Esophagus muscularis mucosa (tissue), 4 donors: ENCODE measurements around the gene APP. TPM values are rescaled to one million over a fixed set of nuclear protein-coding genes. Genes with fewer than 3 reads are reported as not detected.
A peak's percentile ranks its signal among the peaks of the same experiment; 100 is the strongest.

Source experiments
- DNase-seq: peaks from one replicate; pipeline ENCODE4 v3.0.0-alpha.2; 2017; ENCODE audit errors: extremely low spot score
- H3K27ac ChIP-seq, 4 donors: fragments of 200-600 bp; sonication (generic); replicated peaks in 1 of 4; 1 replicate in 3 of 4; 2 replicates in 1 of 4; pipeline ENCODE4 v1.5.1; 2016 to 2019; ENCODE audit warnings: mild to moderate bottlenecking in 1 of 4
- H3K27me3 ChIP-seq, 4 donors: fragments of 200-600 bp; sonication (generic); one replicate each; pipeline versions ENCODE4 v1.5.1 to v1.6.0; 2016 to 2019
- H3K36me3 ChIP-seq, 4 donors: fragments of 200-600 bp; sonication (generic); one replicate each; pipeline ENCODE4 v1.5.1; 2016 to 2019
- H3K4me1 ChIP-seq, 4 donors: fragments of 200-600 bp; sonication (generic); one replicate each; pipeline ENCODE4 v1.5.1; 2016 to 2019
- H3K4me3 ChIP-seq, 4 donors: fragments of 200-600 bp; sonication (generic); 1 replicate in 2 of 4; 2 replicates in 2 of 4; pipeline ENCODE4 v1.5.1; 2016 to 2019; ENCODE audit warnings: mild to moderate bottlenecking in 4 of 4, moderate library complexity in 1 of 4
- H3K9me3 ChIP-seq, 4 donors: fragments of 200-600 bp; sonication (generic); 1 replicate in 3 of 4; 2 replicates in 1 of 4; pipeline ENCODE4 v1.5.1; 2016 to 2019
- CTCF ChIP-seq, 3 experiments: fragments of 200-600 bp in 2 of 3; fragments of 450-650 bp in 1 of 3; sonication (generic) in 2 of 3; IDR thresholded peaks; one replicate each; pipeline ENCODE4 v1.5.1; 2017 to 2019; ENCODE audit warnings: antibody characterized with exemption in 3 of 3, mild to moderate bottlenecking in 2 of 3, moderate library complexity in 1 of 3
- EP300 ChIP-seq: sonication (generic); formaldehyde crosslinking; IDR thresholded peaks from one replicate; pipeline ENCODE4 v1.6.1; 2017; ENCODE audit warnings: antibody characterized with exemption
- POLR2A ChIP-seq: fragments of 450-650 bp; IDR thresholded peaks from one replicate; pipeline ENCODE4 v1.6.1; 2017; ENCODE audit warnings: antibody characterized with exemption, moderate library complexity, mild to moderate bottlenecking, low read depth
- POLR2AphosphoS5 ChIP-seq, 2 donors: sonication (generic); formaldehyde crosslinking; IDR thresholded peaks; one replicate each; pipeline ENCODE4 v1.6.1; 2017; ENCODE audit warnings: antibody characterized with exemption in 2 of 2
- WGBS: methylation state at CpG from one replicate; pipeline ENCODE4 v1.1.5; 2018; 5-methylcytosine and 5-hydroxymethylcytosine counted together
- intact Hi-C: fragments of 100-400 bp; cut with DNase I; formaldehyde crosslinking; loops from one replicate; pipeline ENCODE4 v1.15.1; 2023
- total RNA-seq, 4 donors: library from RNA; depleted of rRNA; stranded (reverse); fragments of >200 nt; gene quantifications; one replicate each; pipeline versions ENCODE4 v1.1.0 to v1.2.1, GENCODE V29; 2016

APP gene
- total RNA-seq, 4 donors from 2014 or later, result 459 to 790 (median 624) TPM

- Histone ChIP-seq H3K4me3 (peak overlapping the region in 1 of 4 donors; percentile 18), H3K9me3 (no peaks in the 10 kb centered on the region), H3K27ac (peak overlapping the region; percentile 25 to 53 (median 46)), H3K4me1 (peaks cover 0 to 11% (median 9%) of the 10 kb centered on the region in 4 donors), H3K27me3 (no peaks in the 10 kb centered on the region), H3K36me3 (peaks cover 0 to 3% (median 0%) of the 10 kb centered on the region in 4 donors)
- intact Hi-C loops, result no loop called here
- 58% methylated on average over 8 of the region's 8 CpGs for WGBS
- DNase-seq, result no peak
- no peak for TF ChIP-seq POLR2AphosphoS5 (IDR thresholded peaks at IDR 0.05)
- no peak for TF ChIP-seq CTCF (IDR thresholded peaks at IDR 0.05)
- TF ChIP-seq POLR2A, result no peak
- TF ChIP-seq EP300, result no peak
Observed at GRCh38 chr21:26007951-26008498, 162.5 kb downstream of the APP start.

- Histone ChIP-seq H3K27ac (no peak overlapping the region), H3K27me3 (no peaks in the 10 kb centered on the region), H3K4me1 (peaks cover 0 to 11% (median 9%) of the 10 kb centered on the region in 4 donors), H3K9me3 (no peaks in the 10 kb centered on the region), H3K36me3 (peaks cover 0 to 3% (median 0%) of the 10 kb centered on the region in 4 donors), H3K4me3 (no peak overlapping the region)
- TF ChIP-seq POLR2AphosphoS5 (IDR thresholded peaks at IDR 0.05) (no peak), POLR2A (no peak), CTCF (IDR thresholded peaks at IDR 0.05) (no peak), EP300 (no peak)
- intact Hi-C loops, result no loop called here
- DNase-seq, result no peak
- WGBS, result 98% methylated on average over 1 of the region's 1 CpG
Observed at GRCh38 chr21:26005464-26005863, 165.1 kb downstream of the APP start.

GRCh38 chr21:26003404-26003803 lies 167.2 kb downstream of the APP start:
- Histone ChIP-seq H3K27me3 (no peaks in the 10 kb centered on the region), H3K4me1 (peaks cover 2 to 9% (median 8%) of the 10 kb centered on the region in 4 donors), H3K27ac (no peak overlapping the region), H3K4me3 (no peak overlapping the region), H3K36me3 (peaks cover 0 to 22% (median 6%) of the 10 kb centered on the region in 4 donors), H3K9me3 (no peaks in the 10 kb centered on the region)
- 95% methylated on average over 4 of the region's 4 CpGs for WGBS
- no peak for DNase-seq
- TF ChIP-seq POLR2A (no peak), CTCF (IDR thresholded peaks at IDR 0.05) (no peak), EP300 (no peak), POLR2AphosphoS5 (IDR thresholded peaks at IDR 0.05) (no peak)
- intact Hi-C loops, result no loop called here

GRCh38 chr21:26001356-26001755 lies 169.2 kb downstream of the APP start:
- H3K27ac ChIP-seq, result no peak overlapping the region
- H3K4me1 ChIP-seq, result peaks cover 0 to 3% (median 0%) of the 10 kb centered on the region in 4 donors
- no peaks in the 10 kb centered on the region for H3K27me3 ChIP-seq
- no peak for DNase-seq
- H3K4me3 ChIP-seq, result no peak overlapping the region
- H3K9me3 ChIP-seq, result no peaks in the 10 kb centered on the region
- peaks cover 0 to 40% (median 13%) of the 10 kb centered on the region in 4 donors for H3K36me3 ChIP-seq
- TF ChIP-seq POLR2A (no peak), POLR2AphosphoS5 (IDR thresholded peaks at IDR 0.05) (no peak), EP300 (no peak), CTCF (IDR thresholded peaks at IDR 0.05) (no peak)
- intact Hi-C loops, result no loop called here
- 98% methylated on average over 5 of the region's 5 CpGs for WGBS
